HG03135 (cell line): ENCODE results near the gene OR4E1.
"Not testable (repeated sequence)": the region's sequence is repeated elsewhere in the genome, so short reads cannot be mapped to it uniquely, and the experiment has no call there.

Experiments
- ATAC-seq: cut with Tn5 transposase; IDR thresholded peaks from one replicate; pipeline ENCODE4 v1.9.1; 2021; ENCODE audit warnings: mild to moderate bottlenecking, moderate library complexity; ENCODE audit not compliant: unreplicated experiment

The OR4E1 gene

GRCh38 chr14:21673718-21674117, at the start of gene OR4E1:
OR4E1 (minus strand) TSS chr14:21673818; CDS start chr14:21670935, 2,883 bp downstream.
- ATAC-seq = no peak

- ATAC-seq = no peak
Measured at GRCh38 chr14:21721504-21721903, 47.9 kb upstream of the OR4E1 start.

DNA sequence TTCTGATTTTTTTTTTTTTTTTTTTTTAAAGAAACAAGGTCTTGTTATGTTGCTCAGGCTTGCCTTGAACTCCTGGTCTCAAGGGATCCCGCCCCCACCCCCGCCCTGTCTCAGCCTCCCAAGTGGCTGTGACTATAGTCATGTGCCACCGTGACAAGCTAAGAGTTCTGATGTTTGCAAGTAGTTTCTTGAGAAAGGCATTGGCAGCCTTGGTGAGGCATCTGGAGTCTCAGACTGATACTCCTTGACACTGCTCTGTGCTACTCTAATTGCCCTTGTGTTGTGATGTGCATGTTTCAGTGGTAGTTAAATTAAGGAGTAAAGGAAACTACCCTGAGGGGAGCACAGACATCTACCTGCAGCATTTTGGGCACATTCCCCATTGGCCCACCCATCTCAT, 46.2 kb upstream of the OR4E1 start:
- ATAC-seq = no peak

GRCh38 chr14:21714318-21714929, 40.8 kb upstream of the OR4E1 start:
- ATAC-seq = no peak

DNA sequence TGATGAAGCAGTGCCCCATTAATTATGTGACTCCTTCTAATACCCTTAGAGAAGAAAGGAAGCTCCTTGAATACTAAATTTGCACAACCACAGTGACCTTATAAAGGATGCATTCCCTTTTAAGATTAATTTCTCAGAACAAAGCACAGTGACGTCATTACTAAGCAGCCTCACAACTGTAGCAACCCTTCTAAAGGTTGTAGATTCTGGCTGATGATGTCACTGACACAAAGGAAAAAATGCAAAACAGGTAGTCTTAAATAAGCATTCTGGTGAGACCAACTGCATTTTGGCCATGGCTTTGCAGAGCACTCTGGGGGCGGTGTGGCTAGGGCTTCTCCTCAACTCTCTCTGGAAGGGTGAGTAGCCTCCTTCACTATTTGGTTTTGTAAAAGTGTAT, 38.4 kb upstream of the OR4E1 start:
- ATAC-seq = no peak

DNA sequence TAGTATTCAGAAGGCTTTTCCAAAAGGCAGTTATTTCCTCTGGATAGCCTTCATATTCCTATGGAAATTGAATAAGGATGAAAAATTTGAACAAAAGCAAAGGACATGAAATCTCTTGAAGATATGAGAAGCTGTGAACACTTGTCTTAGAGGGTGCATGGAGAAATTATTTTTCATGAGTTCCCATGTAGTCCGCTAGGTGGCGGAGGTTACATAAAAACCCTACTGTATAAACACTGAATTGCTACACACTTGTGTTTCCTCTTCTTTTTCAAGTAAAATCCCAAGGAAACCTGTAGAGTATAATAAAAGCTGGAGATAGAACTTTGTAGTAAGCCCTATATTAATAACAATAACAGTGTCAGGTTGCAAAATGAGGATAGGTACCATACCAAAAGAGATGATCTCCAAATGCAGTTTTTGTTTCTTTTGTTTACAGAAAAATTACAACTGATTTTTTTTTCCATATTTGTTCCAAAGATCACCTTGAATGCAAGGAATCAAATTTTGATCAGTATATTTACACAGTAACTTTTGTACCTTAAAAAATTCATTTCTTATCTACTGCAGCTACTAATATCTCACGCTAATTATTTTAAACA, 37.8 kb upstream of the OR4E1 start:
- no peak for ATAC-seq

GRCh38 chr14:21704338-21704737, 30.7 kb upstream of the OR4E1 start:
- ATAC-seq = no peak

DNA sequence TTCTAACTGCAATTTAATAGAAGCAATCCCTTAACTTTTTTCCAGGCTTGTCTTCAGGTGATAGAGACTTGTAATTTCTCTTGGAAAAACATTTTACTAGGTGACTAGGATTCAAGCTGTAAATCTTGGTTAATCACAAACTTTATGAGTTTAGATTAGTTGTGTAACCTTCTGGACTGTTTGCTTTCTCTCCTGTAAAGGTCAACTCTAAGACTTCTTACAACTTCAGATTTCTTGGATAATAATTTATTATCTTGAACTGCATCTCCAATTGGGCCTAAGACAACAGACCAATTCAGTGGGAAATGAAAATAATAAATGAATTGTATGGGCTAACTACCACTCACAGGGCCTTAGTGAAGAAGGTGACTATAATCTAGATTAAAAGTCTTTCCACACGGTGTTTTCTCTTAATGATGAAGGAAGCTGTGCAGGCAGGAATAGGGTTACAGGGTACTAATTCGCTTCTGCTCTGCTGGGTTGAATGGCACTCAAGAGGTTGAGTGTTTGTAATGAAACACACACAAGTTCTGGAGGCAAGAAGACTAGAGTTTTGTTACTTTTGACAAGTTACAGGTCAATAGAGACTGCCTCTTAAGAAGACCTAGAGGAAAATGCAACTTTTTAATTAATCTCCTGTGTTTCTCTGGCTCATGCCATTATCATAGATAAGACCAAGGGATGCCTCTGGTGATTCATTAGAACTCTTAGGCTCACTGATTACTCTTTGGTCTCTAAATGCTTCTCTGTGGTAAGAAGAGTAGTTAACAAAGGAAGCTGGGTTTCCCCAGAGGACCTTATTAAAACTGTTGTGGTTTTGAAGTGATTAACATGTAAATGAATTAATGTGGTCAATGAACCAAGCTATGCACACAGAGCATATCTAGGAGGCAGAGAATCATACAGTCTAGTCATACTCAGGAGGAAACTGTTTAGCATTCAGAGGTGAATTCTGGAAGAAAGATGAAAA, 30.0 kb upstream of the OR4E1 start:
- no peak for ATAC-seq

DNA sequence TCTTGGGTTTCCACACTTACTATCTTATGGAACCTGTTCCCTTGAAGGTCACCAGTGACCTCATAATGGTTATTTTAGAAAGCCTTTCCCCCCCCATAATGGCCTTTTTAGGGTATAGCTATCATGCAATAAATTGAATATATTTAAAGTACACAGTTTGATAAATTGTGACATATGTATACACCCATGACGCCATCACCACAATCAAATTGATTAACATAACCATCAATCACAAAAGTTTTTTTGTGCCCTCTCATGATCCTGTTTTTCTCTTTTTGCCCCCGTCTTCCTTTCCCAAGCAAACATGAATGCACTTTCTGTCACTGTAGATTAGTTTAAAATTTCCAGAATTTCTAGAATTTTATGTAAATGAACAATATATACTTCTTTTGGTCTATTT, 28.7 kb upstream of the OR4E1 start:
- ATAC-seq = no peak

- no peak for ATAC-seq
Measured at GRCh38 chr14:21699551-21699950, 25.9 kb upstream of the OR4E1 start.

DNA sequence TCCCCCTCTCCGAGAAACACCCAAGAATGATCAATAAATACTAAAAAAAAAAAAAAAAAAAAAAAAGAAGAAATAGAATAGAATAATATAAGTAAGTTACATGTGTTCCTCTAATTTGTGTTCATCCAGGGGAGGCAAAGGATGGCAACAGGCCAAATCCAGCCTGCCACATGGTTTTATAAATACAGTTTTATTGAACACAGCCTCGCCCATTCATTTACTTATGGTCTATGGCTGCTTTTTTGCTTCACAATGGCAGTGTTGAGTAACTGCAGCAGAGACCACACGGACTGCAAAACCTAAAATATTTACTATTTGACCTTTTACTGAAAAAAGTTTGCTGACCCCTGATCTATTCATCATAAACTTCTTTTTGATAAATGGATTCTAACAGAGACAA, 24.9 kb upstream of the OR4E1 start:
- not testable (repeated sequence) for ATAC-seq

GRCh38 chr14:21697662-21698061, 24.0 kb upstream of the OR4E1 start:
- ATAC-seq = not testable (repeated sequence)

- ATAC-seq = no peak
Measured at GRCh38 chr14:21694425-21694824, 20.8 kb upstream of the OR4E1 start.

DNA sequence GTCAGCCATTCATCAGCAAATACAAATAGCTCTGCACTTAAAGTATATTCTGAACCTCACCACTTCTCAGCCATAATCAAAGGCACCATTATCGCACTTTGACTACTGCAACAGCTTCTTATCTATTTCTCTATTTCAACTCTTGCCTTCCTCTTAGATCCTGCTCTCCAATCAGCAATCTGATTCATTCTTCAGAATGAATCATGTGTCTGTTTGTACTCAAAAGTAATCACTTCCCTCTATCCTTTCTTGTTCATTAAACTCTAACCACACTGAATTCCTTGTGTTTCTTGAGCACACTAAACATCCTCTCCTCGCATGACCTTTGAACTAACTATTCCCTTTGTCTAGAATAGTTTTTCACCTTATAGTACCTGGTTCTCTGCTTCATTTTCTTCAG, 12.8 kb upstream of the OR4E1 start:
- no peak for ATAC-seq

DNA sequence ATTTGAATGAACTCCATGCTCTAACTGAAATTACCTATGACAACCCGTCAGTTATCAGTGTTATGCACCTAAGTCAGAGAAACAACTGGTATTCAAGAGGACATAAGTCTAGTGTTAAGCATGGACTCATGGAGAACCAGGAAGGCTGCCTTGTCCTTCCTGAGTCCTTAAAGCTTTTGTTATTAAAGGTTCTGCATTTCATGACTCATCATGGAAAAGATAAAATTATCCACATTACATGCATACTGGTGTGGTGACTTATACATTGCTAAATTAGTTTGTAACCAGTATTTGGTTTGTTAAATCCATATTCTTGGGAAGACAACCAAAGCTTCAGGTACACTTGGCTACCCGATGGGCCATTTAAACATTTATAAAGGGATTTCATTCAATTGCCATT, 6.5 kb upstream of the OR4E1 start:
- ATAC-seq = no peak

DNA sequence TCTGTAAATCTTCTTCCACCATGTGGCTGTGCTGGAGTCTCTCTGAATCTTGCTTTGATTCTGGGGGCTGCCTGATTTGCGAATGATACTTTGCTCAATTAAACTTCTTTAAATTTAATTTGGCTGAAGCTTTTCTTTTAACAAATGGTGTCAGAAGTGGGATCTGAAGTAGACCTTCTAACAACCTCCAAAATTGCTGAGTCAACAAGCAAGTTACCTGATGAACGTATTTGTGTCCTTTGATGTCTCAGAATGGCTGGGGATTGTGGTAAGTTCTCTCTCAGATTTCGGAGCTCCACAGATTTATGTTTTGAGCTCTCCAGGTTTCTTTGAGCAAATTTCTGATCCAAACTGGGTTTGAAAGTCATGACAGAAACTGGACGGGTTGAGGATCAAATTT, 1.9 kb upstream of the OR4E1 start:
- ATAC-seq = no peak

DNA sequence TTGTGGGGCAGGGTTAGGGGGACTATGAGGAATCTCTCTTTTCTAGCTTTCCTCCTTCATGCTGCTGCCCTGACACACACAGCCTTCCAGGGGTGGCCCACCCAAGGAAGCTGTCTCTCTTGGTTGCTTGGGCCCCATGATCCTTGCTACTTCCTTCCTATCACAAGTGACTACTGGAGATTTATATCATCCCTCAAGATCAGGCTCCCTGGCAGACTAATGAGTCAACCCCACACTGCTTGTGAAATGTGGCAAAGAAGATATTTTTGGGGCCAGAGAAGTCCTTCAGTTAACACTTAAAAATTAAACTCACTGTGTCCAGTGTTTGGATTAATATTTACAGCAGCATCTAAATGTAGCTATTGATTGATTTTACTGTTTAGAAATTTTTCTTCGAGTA, 1.5 kb downstream of the OR4E1 start:
- no peak for ATAC-seq

GRCh38 chr14:21671371-21671770, 2.2 kb downstream of the OR4E1 start:
- ATAC-seq = no peak

DNA sequence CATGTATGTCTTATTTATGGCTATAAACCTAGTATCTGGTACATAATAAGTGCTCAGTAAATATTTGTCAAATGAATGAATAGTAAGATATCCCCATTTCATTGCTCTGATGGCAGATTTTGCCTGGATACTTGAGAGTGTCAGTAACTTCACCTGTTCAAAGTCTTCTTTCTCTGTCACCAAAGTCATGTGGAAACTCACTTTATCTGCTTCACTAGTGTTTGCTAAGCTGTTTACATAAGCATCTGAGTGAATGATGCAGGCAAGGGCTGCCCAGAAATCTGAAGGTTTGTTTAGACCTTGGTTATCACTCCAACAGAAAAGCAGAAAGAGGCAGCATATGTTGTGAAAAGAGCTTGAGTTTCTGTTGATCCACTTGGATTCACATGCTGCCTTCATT, 4.3 kb downstream of the OR4E1 start:
- no peak for ATAC-seq

DNA sequence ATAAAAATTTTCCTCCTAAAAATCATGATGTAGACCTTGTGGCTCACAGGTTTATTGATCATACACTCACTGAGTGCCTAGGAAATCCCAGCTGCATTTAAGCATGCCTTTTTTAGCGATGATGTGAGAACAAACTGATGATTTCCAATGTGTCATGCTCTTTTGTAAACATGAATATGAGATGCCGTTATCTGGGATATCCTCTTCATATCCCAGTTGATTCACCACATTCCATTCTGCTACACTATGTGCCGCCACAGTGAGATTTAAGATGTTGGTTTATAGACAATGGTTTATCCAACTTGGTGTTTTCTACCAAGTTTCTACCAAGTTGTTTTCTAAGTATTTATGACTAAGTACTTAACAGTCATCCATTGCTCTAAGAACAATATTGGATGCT, 5.2 kb downstream of the OR4E1 start:
- no peak for ATAC-seq

GRCh38 chr14:21656980-21657379, 16.6 kb downstream of the OR4E1 start:
- ATAC-seq = no peak

- no peak for ATAC-seq
Measured at GRCh38 chr14:21654215-21654614, 19.4 kb downstream of the OR4E1 start.
